Measurements from ENCODE around the gene GATAD2A. TPM values are rescaled to one million over a fixed set of nuclear protein-coding genes. Genes with fewer than 3 reads are reported as not detected.

GATAD2A gene
- total and polyA plus RNA-seq, 9 of the 15 experiments (the other 6 are each of a cell fraction or from before 2014, with no cell fraction given): 2.4 to 226 (median 44.2) TPM

- TF ChIP-seq XRCC5 (IDR thresholded peaks at IDR 0.05; ENCODE audit: low read depth, low read length): 0 out of 2 replicates have a peak, but pooled peaks have one; percentile 23
- TF ChIP-seq, protein P1, sequence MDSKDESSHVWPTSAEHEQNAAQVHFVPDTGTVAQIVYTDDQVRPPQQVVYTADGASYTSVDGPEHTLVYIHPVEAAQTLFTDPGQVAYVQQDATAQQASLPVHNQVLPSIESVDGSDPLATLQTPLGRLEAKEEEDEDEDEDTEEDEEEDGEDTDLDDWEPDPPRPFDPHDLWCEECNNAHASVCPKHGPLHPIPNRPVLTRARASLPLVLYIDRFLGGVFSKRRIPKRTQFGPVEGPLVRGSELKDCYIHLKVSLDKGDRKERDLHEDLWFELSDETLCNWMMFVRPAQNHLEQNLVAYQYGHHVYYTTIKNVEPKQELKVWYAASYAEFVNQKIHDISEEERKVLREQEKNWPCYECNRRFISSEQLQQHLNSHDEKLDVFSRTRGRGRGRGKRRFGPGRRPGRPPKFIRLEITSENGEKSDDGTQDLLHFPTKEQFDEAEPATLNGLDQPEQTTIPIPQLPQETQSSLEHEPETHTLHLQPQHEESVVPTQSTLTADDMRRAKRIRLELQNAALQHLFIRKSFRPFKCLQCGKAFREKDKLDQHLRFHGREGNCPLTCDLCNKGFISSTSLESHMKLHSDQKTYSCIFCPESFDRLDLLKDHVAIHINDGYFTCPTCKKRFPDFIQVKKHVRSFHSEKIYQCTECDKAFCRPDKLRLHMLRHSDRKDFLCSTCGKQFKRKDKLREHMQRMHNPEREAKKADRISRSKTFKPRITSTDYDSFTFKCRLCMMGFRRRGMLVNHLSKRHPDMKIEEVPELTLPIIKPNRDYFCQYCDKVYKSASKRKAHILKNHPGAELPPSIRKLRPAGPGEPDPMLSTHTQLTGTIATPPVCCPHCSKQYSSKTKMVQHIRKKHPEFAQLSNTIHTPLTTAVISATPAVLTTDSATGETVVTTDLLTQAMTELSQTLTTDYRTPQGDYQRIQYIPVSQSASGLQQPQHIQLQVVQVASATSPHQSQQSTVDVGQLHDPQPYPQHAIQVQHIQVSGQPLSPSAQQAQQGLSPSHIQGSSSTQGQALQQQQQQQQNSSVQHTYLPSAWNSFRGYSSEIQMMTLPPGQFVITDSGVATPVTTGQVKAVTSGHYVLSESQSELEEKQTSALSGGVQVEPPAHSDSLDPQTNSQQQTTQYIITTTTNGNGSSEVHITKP (IDR thresholded peaks at IDR 0.05; ENCODE audit: partially characterized antibody): peak; percentile 18
- TF ChIP-seq MEIS2 (IDR thresholded peaks at IDR 0.05; ENCODE audit: partially characterized antibody): peak; percentile 76
- peak in 1 of 2 experiments; percentile 48; a peak in 1 of 4 replicates for TF ChIP-seq HDAC1 (IDR thresholded peaks at IDR 0.05)
- no peak for TF ChIP-seq RCOR1 (IDR thresholded peaks at IDR 0.05; ENCODE audit: borderline replicate concordance in 1 of 2, low read depth in 2 of 2, low read length in 2 of 2)
- peak; percentile 53 for TF ChIP-seq ARID1B (IDR thresholded peaks at IDR 0.05)
- TF ChIP-seq, protein P2, sequence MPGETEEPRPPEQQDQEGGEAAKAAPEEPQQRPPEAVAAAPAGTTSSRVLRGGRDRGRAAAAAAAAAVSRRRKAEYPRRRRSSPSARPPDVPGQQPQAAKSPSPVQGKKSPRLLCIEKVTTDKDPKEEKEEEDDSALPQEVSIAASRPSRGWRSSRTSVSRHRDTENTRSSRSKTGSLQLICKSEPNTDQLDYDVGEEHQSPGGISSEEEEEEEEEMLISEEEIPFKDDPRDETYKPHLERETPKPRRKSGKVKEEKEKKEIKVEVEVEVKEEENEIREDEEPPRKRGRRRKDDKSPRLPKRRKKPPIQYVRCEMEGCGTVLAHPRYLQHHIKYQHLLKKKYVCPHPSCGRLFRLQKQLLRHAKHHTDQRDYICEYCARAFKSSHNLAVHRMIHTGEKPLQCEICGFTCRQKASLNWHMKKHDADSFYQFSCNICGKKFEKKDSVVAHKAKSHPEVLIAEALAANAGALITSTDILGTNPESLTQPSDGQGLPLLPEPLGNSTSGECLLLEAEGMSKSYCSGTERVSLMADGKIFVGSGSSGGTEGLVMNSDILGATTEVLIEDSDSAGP (CRISPR knock-in tag; IDR thresholded peaks at IDR 0.05): no peak
Measured at GRCh38 chr19:19403373-19403901, 2.0 kb upstream of the GATAD2A start (continued).
